ENCODE data around the gene CPNE9.

GRCh38 chr3:9746330-9746729 lies 42.7 kb downstream of the CPNE9 start:
- TF ChIP-seq EZH2 (IDR thresholded peaks at IDR 0.05) (no peak), CTCF (IDR thresholded peaks at IDR 0.05) (no peak), EZH2phosphoT487 (IDR thresholded peaks at IDR 0.05) (no peak)

All from neural progenitor cell (in vitro differentiated cells).